Duodenal mucosa (tissue), 2 donors: ENCODE data around the gene MC3R.

Experiments
- H3K27ac ChIP-seq: one replicate; pipeline ENCODE4 v1.7.0; 2013; ENCODE audit warnings: low read depth, low read length
- H3K27me3 ChIP-seq, 2 donors: one replicate each; pipeline ENCODE4 v1.7.0; 2013; ENCODE audit warnings: low read length in 2 of 2, control low read depth in 1 of 2; ENCODE audit not compliant: insufficient read depth in 2 of 2, control insufficient read depth in 1 of 2
- H3K36me3 ChIP-seq, 2 donors: one replicate each; pipeline ENCODE4 v1.7.0; 2013; ENCODE audit warnings: low read length in 2 of 2, control low read depth in 1 of 2; ENCODE audit not compliant: insufficient read depth in 2 of 2, control insufficient read depth in 1 of 2
- H3K4me1 ChIP-seq, 2 donors: one replicate each; pipeline ENCODE4 v1.7.0; 2013; ENCODE audit warnings: low read length in 2 of 2, control low read depth in 1 of 2; ENCODE audit not compliant: insufficient read depth in 2 of 2, control insufficient read depth in 1 of 2
- H3K4me3 ChIP-seq, 2 donors: one replicate each; pipeline ENCODE4 v1.7.0; 2013; ENCODE audit warnings: low read length in 2 of 2, low read depth in 1 of 2
- H3K9ac ChIP-seq, 2 donors: one replicate each; pipeline ENCODE4 v1.7.0; 2013; ENCODE audit warnings: low read length in 2 of 2, low read depth in 1 of 2
- H3K9me3 ChIP-seq, 2 donors: one replicate each; pipeline ENCODE4 v1.7.0; 2013; ENCODE audit warnings: low read length in 2 of 2, control low read depth in 1 of 2; ENCODE audit not compliant: control insufficient read depth in 1 of 2

The MC3R gene

DNA sequence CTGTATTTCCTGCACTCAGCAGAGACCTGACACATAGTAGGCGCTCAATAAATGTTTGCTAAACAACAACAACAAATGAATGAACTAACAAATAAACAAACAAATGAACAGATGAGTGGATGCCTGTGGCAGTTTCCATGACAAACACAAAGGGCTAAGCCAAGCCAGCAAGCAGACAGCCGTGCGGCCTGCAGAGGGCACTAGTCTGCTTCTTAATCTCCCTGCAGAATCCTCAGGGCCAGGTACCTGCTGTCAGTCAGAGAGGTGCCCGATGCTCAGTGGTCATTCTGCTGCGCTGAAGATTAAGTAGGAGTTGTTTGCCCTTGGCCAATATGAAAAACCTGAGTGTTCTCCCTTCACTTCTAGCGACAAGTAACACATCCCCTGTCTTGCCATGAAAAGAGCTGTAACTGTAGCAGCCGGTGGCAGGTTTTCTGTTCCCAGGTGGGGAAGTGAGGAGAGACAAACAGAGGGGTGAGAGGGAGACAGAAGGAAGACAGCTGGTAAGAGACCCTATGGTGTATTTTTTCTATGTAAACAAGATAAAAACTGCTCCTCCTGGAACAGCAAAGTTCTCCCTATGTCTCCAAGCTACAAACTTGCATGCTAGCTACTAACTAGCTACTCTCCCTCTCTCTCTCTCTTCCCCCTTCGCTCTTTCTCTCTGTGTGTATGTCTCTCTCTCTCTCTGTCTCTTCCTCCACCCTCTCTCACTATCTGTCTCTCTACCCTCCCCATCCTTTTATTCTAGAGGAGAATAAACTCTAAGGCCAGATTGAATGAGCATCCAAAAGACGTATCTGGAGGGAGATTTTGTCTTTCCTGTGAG lies at the start of gene MC3R:
MC3R (plus strand) TSS at position 779 of the 829 bp plus-strand sequence. CDS start 112 bp downstream, outside the sequence.
- H3K4me1 ChIP-seq: no peaks in the 10 kb centered on the region
- H3K9me3 ChIP-seq: no peaks in the 10 kb centered on the region
- no peak within 1 kb of the TSS for H3K4me3 ChIP-seq
- H3K9ac ChIP-seq: no peak within 1 kb of the TSS
- no peak within 1 kb of the TSS for H3K27ac ChIP-seq
- H3K27me3 ChIP-seq: peaks cover 0 to 9% of the 10 kb centered on the region in 2 donors
- H3K36me3 ChIP-seq: no peaks in the 10 kb centered on the region

DNA sequence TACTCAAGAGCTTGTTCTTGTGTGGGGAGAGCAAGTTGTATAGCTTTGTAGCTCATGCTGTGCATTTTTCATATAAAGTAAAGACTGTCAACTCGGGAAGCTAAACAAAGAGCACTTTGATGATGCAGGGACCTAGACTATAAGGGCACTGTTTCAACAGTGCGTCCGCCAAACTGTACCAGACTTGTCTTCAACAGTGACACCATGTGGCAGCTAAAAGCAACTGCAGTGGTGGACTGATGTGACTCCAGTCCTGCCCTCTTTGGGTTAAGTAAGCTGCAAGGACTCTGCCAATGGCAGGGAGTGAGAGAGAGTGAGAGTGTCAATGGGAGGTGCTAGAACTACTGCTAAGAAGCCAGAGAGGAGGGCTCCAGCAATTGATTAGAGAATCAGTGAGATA lies 48.1 kb upstream of the MC3R start:
- no peaks in the 10 kb centered on the region for H3K4me1 ChIP-seq
- H3K27ac ChIP-seq: no peak overlapping the region
- H3K27me3 ChIP-seq: no peaks in the 10 kb centered on the region
- H3K9ac ChIP-seq: no peak overlapping the region
- H3K4me3 ChIP-seq: no peak overlapping the region
- H3K36me3 ChIP-seq: no peaks in the 10 kb centered on the region
- H3K9me3 ChIP-seq: peaks cover 19 to 24% of the 10 kb centered on the region in 2 donors

DNA sequence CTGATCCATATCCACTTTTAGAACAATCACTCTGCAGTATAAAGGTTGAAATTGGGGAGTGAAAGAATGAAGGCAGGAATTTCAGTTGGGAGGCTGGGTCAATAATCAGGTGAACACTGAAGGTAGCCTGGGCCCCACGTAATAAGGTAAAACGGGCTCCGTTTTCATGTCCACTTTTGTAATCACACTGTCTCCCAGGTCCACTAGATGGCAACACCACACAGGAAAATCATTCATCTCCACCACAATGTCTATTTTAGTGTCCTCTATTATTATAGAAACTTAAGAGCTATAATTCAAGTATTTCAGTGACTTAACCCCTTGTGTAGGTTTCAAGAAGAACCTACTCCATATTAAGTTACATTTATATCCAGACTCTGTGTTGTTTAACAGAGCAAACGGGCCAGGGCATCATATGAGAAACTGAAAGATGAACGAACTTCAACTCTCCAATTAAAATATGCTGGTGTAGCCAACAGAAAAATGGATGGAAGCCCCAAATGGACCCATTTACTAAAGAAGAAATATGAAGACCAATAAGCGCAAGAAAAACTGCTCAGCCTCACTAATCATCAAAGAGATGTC lies 45.9 kb upstream of the MC3R start:
- Histone ChIP-seq H3K4me1 (no peaks in the 10 kb centered on the region), H3K27ac (no peak overlapping the region), H3K4me3 (no peak overlapping the region), H3K27me3 (no peaks in the 10 kb centered on the region), H3K9me3 (peaks cover 19 to 24% of the 10 kb centered on the region in 2 donors), H3K9ac (no peak overlapping the region), H3K36me3 (no peaks in the 10 kb centered on the region)

DNA sequence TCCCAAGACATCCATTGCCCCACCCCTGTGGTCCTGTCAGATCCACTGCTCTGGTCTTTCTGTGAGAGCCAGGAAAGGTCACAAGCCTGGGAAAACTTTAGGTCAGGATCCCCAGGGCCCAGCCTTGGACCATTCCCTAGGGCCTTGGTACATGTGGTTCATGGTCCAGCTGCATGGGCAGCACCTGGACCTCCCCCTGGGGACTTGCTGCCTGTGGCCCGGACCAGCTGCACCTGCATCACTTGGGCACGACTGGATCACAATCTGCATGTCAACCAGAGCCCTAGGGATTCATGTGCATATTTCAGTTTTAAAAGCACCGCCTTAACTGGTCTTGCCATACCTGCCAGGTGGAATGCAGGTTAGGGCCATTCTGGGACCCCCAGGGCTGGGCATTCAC lies 44.3 kb upstream of the MC3R start:
- Histone ChIP-seq H3K27me3 (no peaks in the 10 kb centered on the region), H3K9ac (no peak overlapping the region), H3K9me3 (peaks cover 19 to 22% of the 10 kb centered on the region in 2 donors), H3K4me3 (no peak overlapping the region), H3K36me3 (no peaks in the 10 kb centered on the region), H3K27ac (no peak overlapping the region), H3K4me1 (no peaks in the 10 kb centered on the region)

DNA sequence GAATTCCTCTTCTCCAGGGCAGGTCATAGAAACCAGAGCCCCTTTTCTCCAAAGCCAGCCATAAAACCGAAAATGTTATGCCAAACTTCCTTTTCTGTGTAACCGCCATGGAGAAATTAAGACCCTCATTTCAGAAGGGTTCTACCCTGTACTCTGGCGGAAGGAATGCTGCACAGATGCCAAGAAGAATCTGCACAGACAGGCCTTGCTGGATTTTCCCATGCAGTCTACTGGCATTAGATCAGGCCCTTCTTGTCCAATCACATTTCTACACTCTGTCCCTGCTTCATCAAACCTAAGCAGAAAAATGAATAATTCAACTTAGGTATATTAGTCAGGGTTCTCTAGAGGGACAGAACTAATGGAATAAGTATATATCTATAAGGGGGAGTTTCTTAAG lies 43.2 kb upstream of the MC3R start:
- Histone ChIP-seq H3K4me3 (no peak overlapping the region), H3K4me1 (no peaks in the 10 kb centered on the region), H3K9me3 (peaks cover 8 to 11% of the 10 kb centered on the region in 2 donors), H3K27ac (no peak overlapping the region), H3K36me3 (no peaks in the 10 kb centered on the region), H3K9ac (no peak overlapping the region), H3K27me3 (no peaks in the 10 kb centered on the region)

DNA sequence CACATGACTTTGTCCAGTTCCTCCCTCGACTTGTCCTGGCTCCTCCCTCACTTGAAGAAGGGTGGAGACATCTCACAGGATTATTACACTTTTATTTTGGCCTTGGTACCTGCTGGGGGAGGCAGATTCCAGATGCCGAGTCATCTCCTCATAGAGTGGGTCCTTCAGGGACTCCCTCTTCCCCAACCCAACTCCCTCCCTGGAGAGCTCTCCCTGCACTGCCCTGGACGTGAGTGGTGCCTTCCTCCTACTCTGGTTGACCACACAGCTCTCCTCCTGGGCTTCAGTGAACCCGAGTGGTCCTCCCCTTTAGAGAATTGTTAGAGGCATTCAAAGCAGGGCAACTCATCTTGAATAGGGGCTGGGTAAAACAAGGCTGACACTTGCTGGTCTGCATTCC lies 40.9 kb upstream of the MC3R start:
- Histone ChIP-seq H3K36me3 (no peaks in the 10 kb centered on the region), H3K9ac (no peak overlapping the region), H3K4me3 (no peak overlapping the region), H3K9me3 (no peaks in the 10 kb centered on the region), H3K27me3 (no peaks in the 10 kb centered on the region), H3K4me1 (no peaks in the 10 kb centered on the region), H3K27ac (no peak overlapping the region)

DNA sequence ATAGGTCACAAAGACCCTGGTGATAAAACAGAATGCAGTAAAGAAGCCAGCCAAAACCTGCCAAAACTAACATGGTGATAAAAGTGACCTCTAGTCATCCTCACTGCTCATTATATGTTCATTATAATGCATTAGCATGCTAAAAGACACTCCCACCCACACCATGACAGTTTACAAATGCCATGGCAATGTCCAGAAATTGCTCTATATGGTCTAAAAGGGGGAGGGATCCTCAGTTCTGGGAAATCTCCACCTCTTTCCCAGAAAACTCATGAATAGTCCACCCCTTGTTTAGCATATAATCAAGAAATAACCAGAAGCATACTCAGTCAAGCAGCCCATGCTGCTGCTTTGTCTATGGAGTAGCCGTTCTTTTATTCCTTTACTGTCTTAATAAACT lies 40.4 kb upstream of the MC3R start:
- no peaks in the 10 kb centered on the region for H3K4me1 ChIP-seq
- H3K27me3 ChIP-seq: no peaks in the 10 kb centered on the region
- no peaks in the 10 kb centered on the region for H3K36me3 ChIP-seq
- no peak overlapping the region for H3K4me3 ChIP-seq
- H3K9me3 ChIP-seq: no peaks in the 10 kb centered on the region
- no peak overlapping the region for H3K9ac ChIP-seq
- H3K27ac ChIP-seq: no peak overlapping the region

DNA sequence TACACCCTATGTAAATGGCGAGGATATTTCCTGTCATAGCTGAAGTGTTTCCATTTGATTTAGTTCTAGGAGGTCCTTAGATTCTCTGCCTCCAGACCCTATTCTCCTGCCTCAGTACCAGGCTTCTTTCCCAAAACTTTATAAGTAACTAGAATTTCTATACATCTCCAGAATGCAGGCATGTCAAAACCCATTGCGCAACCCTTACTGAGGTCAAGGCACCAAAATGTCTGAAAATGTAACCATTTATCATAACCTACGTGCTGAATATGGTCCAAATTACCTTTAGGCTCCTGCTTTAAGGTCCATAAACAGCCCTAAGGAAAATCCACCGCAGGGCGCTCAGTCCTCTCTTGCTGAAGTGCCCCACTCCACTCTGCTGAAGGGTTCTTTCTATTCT lies 37.5 kb upstream of the MC3R start:
- H3K9me3 ChIP-seq: no peaks in the 10 kb centered on the region

DNA sequence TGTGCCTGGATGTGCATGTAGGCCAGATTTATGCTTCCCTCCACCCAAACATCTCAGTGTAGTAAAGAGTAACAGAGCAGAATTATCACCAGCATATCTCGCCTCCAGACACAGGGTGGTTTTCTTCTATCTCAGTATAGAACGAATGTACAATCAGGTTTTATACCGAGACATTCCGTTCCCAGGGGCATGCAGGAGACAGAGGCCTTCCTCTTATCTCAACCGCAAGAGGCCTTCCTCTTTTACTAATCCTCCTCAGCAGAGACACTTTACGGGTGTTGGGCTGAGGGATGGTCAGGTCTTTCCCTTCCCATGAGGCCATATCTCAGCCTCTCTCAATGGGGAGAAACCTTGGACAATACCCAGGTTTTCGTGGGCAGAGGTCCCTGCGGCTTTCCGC lies 36.4 kb upstream of the MC3R start:
- Histone ChIP-seq H3K9ac (no peak overlapping the region), H3K27ac (no peak overlapping the region), H3K36me3 (no peaks in the 10 kb centered on the region), H3K27me3 (no peaks in the 10 kb centered on the region), H3K4me1 (no peaks in the 10 kb centered on the region), H3K4me3 (no peak overlapping the region), H3K9me3 (no peaks in the 10 kb centered on the region)

More for the DNA sequence above, 37.5 kb upstream of the MC3R start:
- H3K4me3 ChIP-seq: no peak overlapping the region
- H3K9ac ChIP-seq: no peak overlapping the region
- no peaks in the 10 kb centered on the region for H3K4me1 ChIP-seq
- H3K27ac ChIP-seq: no peak overlapping the region
- H3K27me3 ChIP-seq: no peaks in the 10 kb centered on the region
- H3K36me3 ChIP-seq: no peaks in the 10 kb centered on the region

DNA sequence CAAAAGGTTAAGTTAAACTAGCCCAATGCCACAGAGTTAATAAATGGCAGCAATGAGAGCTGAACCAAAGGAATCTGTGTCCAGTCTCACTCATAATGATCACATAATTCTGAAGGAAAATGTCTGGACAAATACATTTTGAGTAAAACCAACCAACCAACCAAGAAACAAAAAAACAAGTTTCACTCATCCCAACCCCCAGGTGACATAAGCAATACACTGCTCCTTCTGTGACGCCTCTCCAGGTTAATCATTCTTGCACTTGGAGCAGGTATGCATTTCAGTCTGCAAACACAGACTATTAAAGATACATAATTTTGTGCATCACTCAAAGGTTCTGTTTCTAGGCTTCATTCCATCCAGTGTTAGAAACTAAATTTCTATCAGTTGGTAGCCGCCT lies 35.2 kb upstream of the MC3R start:
- H3K4me1 ChIP-seq: no peaks in the 10 kb centered on the region
- no peaks in the 10 kb centered on the region for H3K27me3 ChIP-seq

More for the DNA sequence above, 35.2 kb upstream of the MC3R start:
- Histone ChIP-seq H3K27ac (no peak overlapping the region), H3K4me3 (no peak overlapping the region), H3K9ac (no peak overlapping the region), H3K36me3 (no peaks in the 10 kb centered on the region), H3K9me3 (no peaks in the 10 kb centered on the region)
